ENCODE results near the gene SLC25A3.
"Not testable (repeated sequence)": the region's sequence is repeated elsewhere in the genome, so short reads cannot be mapped to it uniquely, and the experiment has no call there.

Gene SLC25A3

GRCh38 chr12:98642801-98643200, 49.3 kb downstream of the SLC25A3 start:
- not testable (repeated sequence) for H3K36me3 ChIP-seq (ENCODE audit: control insufficient read depth, insufficient read depth, low read length, severe bottlenecking); H3K9ac ChIP-seq (ENCODE audit: low read length); DNase-seq (ENCODE audit: low read depth); H3K9me3 ChIP-seq (ENCODE audit: control insufficient read depth, low read length); H3K4me1 ChIP-seq (ENCODE audit: control insufficient read depth, insufficient read depth, low read length); H3K27me3 ChIP-seq (replicated peaks; ENCODE audit: control insufficient read depth, insufficient read depth, low read length)
- peak overlapping the region; percentile 99 for H3K4me3 ChIP-seq (ENCODE audit: low read length)

DNA sequence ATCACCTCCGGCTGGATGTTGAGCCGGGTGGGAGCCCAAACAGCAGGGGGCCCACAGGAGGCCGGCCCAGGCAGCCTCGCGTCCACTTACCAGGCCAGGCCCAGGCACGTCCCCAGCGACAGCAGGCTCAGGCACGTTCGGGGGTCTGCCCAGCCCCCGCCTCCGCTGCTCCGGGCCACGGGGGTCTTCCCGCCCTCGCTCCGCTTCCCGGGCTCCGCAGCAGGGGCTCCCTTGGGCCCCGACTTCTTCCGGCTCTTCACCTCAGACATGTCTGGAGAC, 50.9 kb downstream of the SLC25A3 start:
- peaks cover 8% of the 10 kb centered on the region for H3K36me3 ChIP-seq (ENCODE audit: control insufficient read depth, insufficient read depth, low read length, severe bottlenecking)
- no peaks in the 10 kb centered on the region for H3K27me3 ChIP-seq (replicated peaks; ENCODE audit: control insufficient read depth, insufficient read depth, low read length)
- H3K4me1 ChIP-seq (ENCODE audit: control insufficient read depth, insufficient read depth, low read length) = peaks cover 8% of the 10 kb centered on the region
- H3K9me3 ChIP-seq (ENCODE audit: control insufficient read depth, low read length) = no peaks in the 10 kb centered on the region
- H3K4me3 ChIP-seq (ENCODE audit: low read length) = peak overlapping the region; percentile 99
- H3K9ac ChIP-seq (ENCODE audit: low read length) = peak overlapping the region; percentile 90
- DNase-seq (ENCODE audit: low read depth) = no peak

GRCh38 chr12:98644712-98645571, 51.5 kb downstream of the SLC25A3 start, which contains the start of the genes APAF1 and IKBIP:
APAF1 (plus strand) TSS chr12:98645290; CDS start chr12:98648360, 3,070 bp downstream.
IKBIP (minus strand) TSS chr12:98644788; CDS start chr12:98644701, 87 bp downstream.
- Histone ChIP-seq H3K9ac (ENCODE audit: low read length) (peak within 1 kb of the TSS; percentile 90), H3K9me3 (ENCODE audit: control insufficient read depth, low read length) (no peaks in the 10 kb centered on the region), H3K4me1 (ENCODE audit: control insufficient read depth, insufficient read depth, low read length) (peaks cover 8% of the 10 kb centered on the region), H3K4me3 (ENCODE audit: low read length) (peak within 1 kb of the TSS; percentile 99), H3K36me3 (ENCODE audit: control insufficient read depth, insufficient read depth, low read length, severe bottlenecking) (peaks cover 14% of the 10 kb centered on the region), H3K27me3 (replicated peaks; ENCODE audit: control insufficient read depth, insufficient read depth, low read length) (no peaks in the 10 kb centered on the region)
- peak; percentile 99 for DNase-seq (ENCODE audit: low read depth)

GRCh38 chr12:98645572-98646067, 52.1 kb downstream of the SLC25A3 start:
- DNase-seq (ENCODE audit: low read depth) = peak; percentile 59
- H3K9me3 ChIP-seq (ENCODE audit: control insufficient read depth, low read length) = no peaks in the 10 kb centered on the region
- H3K4me3 ChIP-seq (ENCODE audit: low read length) = peak overlapping the region; percentile 99
- peaks cover 18% of the 10 kb centered on the region for H3K36me3 ChIP-seq (ENCODE audit: control insufficient read depth, insufficient read depth, low read length, severe bottlenecking)
- H3K27me3 ChIP-seq (replicated peaks; ENCODE audit: control insufficient read depth, insufficient read depth, low read length) = no peaks in the 10 kb centered on the region
- peak overlapping the region; percentile 90 for H3K9ac ChIP-seq (ENCODE audit: low read length)
- peaks cover 8% of the 10 kb centered on the region for H3K4me1 ChIP-seq (ENCODE audit: control insufficient read depth, insufficient read depth, low read length)

DNA sequence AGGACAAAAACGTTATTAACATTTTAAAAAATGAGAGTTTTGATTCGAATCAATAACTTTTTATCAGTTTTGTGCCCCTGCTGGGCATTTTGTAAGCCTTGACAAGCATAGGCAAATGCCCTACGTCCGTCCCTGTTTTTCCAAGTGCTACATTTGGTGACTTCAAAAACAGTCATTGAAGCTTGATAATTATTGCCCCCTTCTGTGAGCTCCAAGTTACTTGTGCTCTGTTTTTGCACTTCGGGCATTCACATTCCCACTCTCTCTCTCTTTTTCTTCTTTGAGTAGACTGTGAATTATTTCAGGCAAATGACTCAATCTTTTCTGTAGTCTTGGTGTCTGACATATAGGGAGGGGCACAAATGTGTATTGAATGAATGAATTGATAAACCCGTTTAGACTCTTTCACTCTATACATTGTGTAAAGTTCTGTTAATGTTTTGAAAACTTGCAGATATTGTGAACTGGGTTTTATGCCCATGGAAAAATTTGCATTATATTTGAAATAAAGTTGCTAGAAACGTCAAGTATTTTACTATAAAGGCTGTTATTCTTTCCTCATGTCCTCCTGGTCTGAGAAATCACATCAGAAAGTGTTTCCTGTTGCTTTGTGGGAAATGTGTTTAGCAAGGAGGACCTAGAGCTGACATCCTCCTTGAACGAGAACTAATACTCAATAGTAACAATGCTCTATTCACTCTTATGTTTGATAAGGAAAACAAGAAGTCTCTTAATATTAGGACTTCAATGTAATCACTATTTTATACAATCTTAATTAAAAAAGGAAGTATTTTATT, 53.0 kb downstream of the SLC25A3 start:
- H3K36me3 ChIP-seq (ENCODE audit: control insufficient read depth, insufficient read depth, low read length, severe bottlenecking) = peaks cover 27% of the 10 kb centered on the region
- H3K9ac ChIP-seq (ENCODE audit: low read length) = peak overlapping the region; percentile 90
- no peaks in the 10 kb centered on the region for H3K9me3 ChIP-seq (ENCODE audit: control insufficient read depth, low read length)
- DNase-seq (ENCODE audit: low read depth) = peak; percentile 57
- peaks cover 6% of the 10 kb centered on the region for H3K4me1 ChIP-seq (ENCODE audit: control insufficient read depth, insufficient read depth, low read length)
- H3K4me3 ChIP-seq (ENCODE audit: low read length) = peak overlapping the region; percentile 99
- no peaks in the 10 kb centered on the region for H3K27me3 ChIP-seq (replicated peaks; ENCODE audit: control insufficient read depth, insufficient read depth, low read length)

DNA sequence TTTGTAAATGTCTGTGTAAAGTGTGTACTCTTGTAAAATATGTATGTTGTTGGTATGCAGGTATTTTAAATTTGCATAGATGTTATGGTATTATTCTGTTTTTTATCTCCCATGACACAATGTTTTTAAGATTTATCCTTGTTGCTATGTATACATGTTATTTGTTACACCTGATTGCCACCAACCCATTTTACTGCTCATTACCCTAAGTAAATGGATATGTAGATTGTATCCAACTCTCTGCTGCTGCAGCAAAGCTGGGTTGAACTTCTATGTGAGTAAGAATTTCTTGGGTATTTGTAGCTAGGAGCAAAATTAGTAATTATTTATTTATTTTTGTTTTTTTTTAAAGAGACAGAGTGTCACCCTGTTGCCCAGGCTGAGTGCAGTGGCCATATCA, 57.8 kb downstream of the SLC25A3 start:
- no peak for DNase-seq (ENCODE audit: low read depth)
- Histone ChIP-seq H3K27me3 (replicated peaks; ENCODE audit: control insufficient read depth, insufficient read depth, low read length) (no peaks in the 10 kb centered on the region), H3K9me3 (ENCODE audit: control insufficient read depth, low read length) (no peaks in the 10 kb centered on the region), H3K9ac (ENCODE audit: low read length) (no peak overlapping the region), H3K36me3 (ENCODE audit: control insufficient read depth, insufficient read depth, low read length, severe bottlenecking) (peaks cover 35% of the 10 kb centered on the region), H3K4me1 (ENCODE audit: control insufficient read depth, insufficient read depth, low read length) (peaks cover 3% of the 10 kb centered on the region), H3K4me3 (ENCODE audit: low read length) (no peak overlapping the region)

DNA sequence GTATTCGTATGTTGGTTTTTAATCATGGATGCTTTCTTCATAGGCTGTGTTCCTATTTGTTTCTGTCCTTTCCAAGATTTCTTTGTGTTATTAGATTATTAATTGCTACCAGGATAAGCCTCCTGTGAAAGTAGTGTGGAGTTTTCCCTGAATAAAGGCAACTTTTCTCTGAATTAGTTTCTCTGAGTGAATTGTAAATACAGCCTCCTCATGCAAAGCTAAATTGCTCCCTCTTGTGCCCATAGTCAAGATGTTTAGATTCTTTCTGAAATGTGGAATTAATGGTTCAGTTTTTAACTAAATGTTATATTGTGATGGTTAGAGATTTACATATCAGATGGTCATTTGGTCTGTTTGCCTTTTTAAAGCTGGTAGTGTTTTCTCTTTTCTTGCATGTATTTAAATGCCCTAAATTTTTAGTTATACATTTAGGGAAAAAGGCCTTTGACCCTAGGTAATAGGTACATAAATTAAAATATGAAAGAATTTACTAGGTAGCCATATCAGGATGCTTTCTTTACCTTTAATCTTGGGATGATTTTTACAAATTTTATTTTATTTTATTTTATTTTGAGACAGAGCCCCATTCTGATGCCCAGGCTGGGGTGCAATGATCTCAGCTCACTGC, 60.5 kb downstream of the SLC25A3 start:
- no peak overlapping the region for H3K4me3 ChIP-seq (ENCODE audit: low read length)
- H3K27me3 ChIP-seq (replicated peaks; ENCODE audit: control insufficient read depth, insufficient read depth, low read length) = no peaks in the 10 kb centered on the region
- H3K4me1 ChIP-seq (ENCODE audit: control insufficient read depth, insufficient read depth, low read length) = peaks cover 8% of the 10 kb centered on the region
- no peaks in the 10 kb centered on the region for H3K9me3 ChIP-seq (ENCODE audit: control insufficient read depth, low read length)
- DNase-seq (ENCODE audit: low read depth) = peak; percentile 85
- no peak overlapping the region for H3K9ac ChIP-seq (ENCODE audit: low read length)
- H3K36me3 ChIP-seq (ENCODE audit: control insufficient read depth, insufficient read depth, low read length, severe bottlenecking) = peaks cover 41% of the 10 kb centered on the region
